Stimulated activated CD4-positive, alpha-beta T cell treated with anti-CD3 and anti-CD28 coated beads, Interleukin-15, amount 100 ng/mL, for 48 hours (primary cell): ENCODE data around the gene MCTP1.

Experiments
- DNase-seq, 2 donors: peaks; one replicate each; pipeline ENCODE4 v3.0.0-alpha.2; 2020; ENCODE audit warnings: low read depth in 2 of 2

MCTP1 gene

GRCh38 chr5:94702729-94703128 is 582.2 kb downstream of the MCTP1 start:
- DNase-seq: no peak

GRCh38 chr5:94700592-94700991 is 584.3 kb downstream of the MCTP1 start:
- no peak for DNase-seq

- DNase-seq: no peak
Measured at GRCh38 chr5:94699562-94699961, 585.3 kb downstream of the MCTP1 start.

GRCh38 chr5:94698197-94698596 is 586.7 kb downstream of the MCTP1 start:
- DNase-seq: no peak

GRCh38 chr5:94694671-94695070 is 590.2 kb downstream of the MCTP1 start:
- no peak for DNase-seq

- DNase-seq: no peak
Measured at GRCh38 chr5:94693845-94694370, 591.0 kb downstream of the MCTP1 start.

- DNase-seq: no peak
Measured at GRCh38 chr5:94693043-94693822, 591.7 kb downstream of the MCTP1 start.

- DNase-seq: no peak
Measured at GRCh38 chr5:94692581-94692980, 592.3 kb downstream of the MCTP1 start.

- no peak for DNase-seq
Measured at GRCh38 chr5:94691949-94692348, 592.9 kb downstream of the MCTP1 start.

GRCh38 chr5:94691291-94691690 is 593.6 kb downstream of the MCTP1 start:
- no peak for DNase-seq

- DNase-seq: no peak
Measured at GRCh38 chr5:94690778-94691177, 594.1 kb downstream of the MCTP1 start.

GRCh38 chr5:94689908-94690307 is 595.0 kb downstream of the MCTP1 start:
- no peak for DNase-seq

- DNase-seq: no peak
Measured at GRCh38 chr5:94682814-94683520, 601.9 kb downstream of the MCTP1 start.

GRCh38 chr5:94675965-94676618 is 608.8 kb downstream of the MCTP1 start:
- DNase-seq: no peak

GRCh38 chr5:94674490-94675382 is 610.2 kb downstream of the MCTP1 start:
- DNase-seq: no peak

- DNase-seq: no peak
Measured at GRCh38 chr5:94672746-94673145, 612.1 kb downstream of the MCTP1 start.

GRCh38 chr5:94670726-94671125 is 614.2 kb downstream of the MCTP1 start:
- no peak for DNase-seq

GRCh38 chr5:94667937-94668336 is 617.0 kb downstream of the MCTP1 start:
- no peak for DNase-seq

- no peak for DNase-seq
Measured at GRCh38 chr5:94661086-94661485, 623.8 kb downstream of the MCTP1 start.

- no peak for DNase-seq
Measured at GRCh38 chr5:94660506-94660905, 624.4 kb downstream of the MCTP1 start.

- no peak for DNase-seq
Measured at GRCh38 chr5:94658272-94658671, 626.6 kb downstream of the MCTP1 start.
